ENCODE measurements around the gene ASTN2. TPM values are rescaled to one million over a fixed set of nuclear protein-coding genes. Genes with fewer than 3 reads are reported as not detected.

ASTN2 gene
- total and polyA plus RNA-seq, 3 donors from 2014 or later: 55.7 to 157 (median 117) TPM

DNA sequence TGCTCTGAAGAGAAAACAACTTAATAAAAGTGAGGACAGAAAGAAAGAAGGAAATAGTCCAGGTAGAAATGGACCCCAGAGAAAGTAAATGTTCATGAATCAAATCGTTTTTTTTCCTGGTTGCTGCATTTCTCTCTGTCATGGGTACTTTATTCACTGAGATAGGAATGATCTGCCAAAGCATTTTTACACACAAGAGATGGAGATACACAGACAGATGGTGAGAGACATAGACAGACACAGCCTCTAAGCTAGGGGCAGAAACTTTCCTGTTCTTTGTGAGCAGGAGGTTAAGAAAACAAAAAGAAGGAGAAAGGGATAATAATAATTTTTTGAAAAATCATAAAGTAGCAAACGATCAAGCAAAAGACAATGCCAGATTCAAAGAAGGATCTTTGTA lies 73.7 kb downstream of the ASTN2 start:
- DNase-seq: no peak
- no peak overlapping the region for H3K4me3 ChIP-seq
- no peak for TF ChIP-seq POLR2A (IDR thresholded peaks at IDR 0.05)
- TF ChIP-seq, protein P1, sequence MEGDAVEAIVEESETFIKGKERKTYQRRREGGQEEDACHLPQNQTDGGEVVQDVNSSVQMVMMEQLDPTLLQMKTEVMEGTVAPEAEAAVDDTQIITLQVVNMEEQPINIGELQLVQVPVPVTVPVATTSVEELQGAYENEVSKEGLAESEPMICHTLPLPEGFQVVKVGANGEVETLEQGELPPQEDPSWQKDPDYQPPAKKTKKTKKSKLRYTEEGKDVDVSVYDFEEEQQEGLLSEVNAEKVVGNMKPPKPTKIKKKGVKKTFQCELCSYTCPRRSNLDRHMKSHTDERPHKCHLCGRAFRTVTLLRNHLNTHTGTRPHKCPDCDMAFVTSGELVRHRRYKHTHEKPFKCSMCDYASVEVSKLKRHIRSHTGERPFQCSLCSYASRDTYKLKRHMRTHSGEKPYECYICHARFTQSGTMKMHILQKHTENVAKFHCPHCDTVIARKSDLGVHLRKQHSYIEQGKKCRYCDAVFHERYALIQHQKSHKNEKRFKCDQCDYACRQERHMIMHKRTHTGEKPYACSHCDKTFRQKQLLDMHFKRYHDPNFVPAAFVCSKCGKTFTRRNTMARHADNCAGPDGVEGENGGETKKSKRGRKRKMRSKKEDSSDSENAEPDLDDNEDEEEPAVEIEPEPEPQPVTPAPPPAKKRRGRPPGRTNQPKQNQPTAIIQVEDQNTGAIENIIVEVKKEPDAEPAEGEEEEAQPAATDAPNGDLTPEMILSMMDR (IDR thresholded peaks at IDR 0.05): no peak
- H3K4me1 ChIP-seq: peaks cover 4% of the 10 kb centered on the region
- no peaks in the 10 kb centered on the region for H3K36me3 ChIP-seq (ENCODE audit: low read depth, missing control alignments)
- H3K27ac ChIP-seq: no peak overlapping the region
- no peaks in the 10 kb centered on the region for H3K27me3 ChIP-seq
- intact Hi-C loops (cut with DNase I; ENCODE audit: low total_unique reads): no loop called here
- 52 to 54% methylated on average over 2 of the region's 2 CpGs for WGBS, 2 donors
- H3K9me3 ChIP-seq: no peaks in the 10 kb centered on the region

DNA sequence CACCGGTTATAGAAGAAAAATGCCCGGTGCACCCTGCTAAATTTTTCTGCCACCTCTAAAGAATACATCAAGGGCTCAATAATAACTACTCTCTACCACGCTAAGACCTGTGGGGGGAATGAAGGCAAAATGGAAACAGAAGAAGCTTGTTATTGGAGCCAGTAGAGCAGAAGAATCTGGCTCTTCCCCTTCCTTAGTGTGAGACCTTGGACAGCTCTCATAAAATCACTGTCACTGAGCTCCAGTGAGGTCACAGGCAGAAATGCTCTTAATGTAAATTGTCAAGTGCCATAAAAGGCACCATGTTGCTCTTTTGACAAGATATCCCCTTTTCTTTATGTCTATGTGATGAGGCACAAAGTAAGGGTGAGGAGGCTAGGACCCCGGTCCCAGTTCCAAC lies 74.4 kb downstream of the ASTN2 start:
- no peaks in the 10 kb centered on the region for H3K36me3 ChIP-seq (ENCODE audit: low read depth, missing control alignments)
- intact Hi-C loops (cut with DNase I; ENCODE audit: low total_unique reads): no loop called here

DNA sequence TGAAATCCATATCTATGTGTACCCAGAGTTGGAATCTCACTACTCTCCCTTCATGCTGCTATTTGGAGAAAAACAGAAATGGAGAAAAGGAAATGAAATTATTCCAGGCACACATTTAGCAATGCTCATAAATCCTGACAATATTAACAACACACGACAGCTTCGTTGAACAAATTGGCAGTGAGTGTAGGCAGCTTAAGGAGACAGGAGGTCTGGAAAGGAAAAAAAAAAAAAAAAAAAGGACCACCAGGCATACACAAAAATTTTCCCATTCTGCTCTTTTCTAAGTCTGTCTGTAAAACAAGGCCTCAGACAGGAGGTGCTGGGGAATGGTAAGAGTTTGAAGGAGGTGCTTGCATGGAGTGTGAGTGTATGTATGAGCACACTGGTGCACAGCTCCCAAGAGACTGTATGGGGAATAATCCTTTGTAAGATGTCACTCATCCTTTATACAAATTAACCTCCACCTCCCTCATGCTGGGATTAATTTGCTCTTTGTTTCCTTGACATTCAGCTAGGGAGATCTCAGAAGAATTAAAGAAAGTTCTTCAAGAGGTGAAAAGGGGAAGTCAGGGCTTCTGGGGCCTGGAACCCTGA lies 78.9 kb downstream of the ASTN2 start:
- H3K9me3 ChIP-seq: no peaks in the 10 kb centered on the region
- no peak overlapping the region for H3K4me3 ChIP-seq
- intact Hi-C loops (cut with DNase I; ENCODE audit: low total_unique reads): no loop called here
- no peak overlapping the region for H3K27ac ChIP-seq
- no peak for TF ChIP-seq POLR2A (IDR thresholded peaks at IDR 0.05)
- TF ChIP-seq, protein P1 (IDR thresholded peaks at IDR 0.05): no peak
- H3K27me3 ChIP-seq: no peaks in the 10 kb centered on the region
- no peak for DNase-seq
- H3K4me1 ChIP-seq: no peaks in the 10 kb centered on the region
- WGBS, 2 donors: 30 to 50% methylated on average over 2 of the region's 2 CpGs
- H3K36me3 ChIP-seq (ENCODE audit: low read depth, missing control alignments): no peaks in the 10 kb centered on the region

More for the DNA sequence above, 74.4 kb downstream of the ASTN2 start:
- no peak for DNase-seq
- Histone ChIP-seq H3K4me1 (peaks cover 4% of the 10 kb centered on the region), H3K9me3 (no peaks in the 10 kb centered on the region), H3K27me3 (no peaks in the 10 kb centered on the region), H3K27ac (no peak overlapping the region), H3K4me3 (no peak overlapping the region)
- no peak for TF ChIP-seq POLR2A (IDR thresholded peaks at IDR 0.05)
- TF ChIP-seq, protein P1 (IDR thresholded peaks at IDR 0.05): no peak
- 88 to 89% methylated on average over 3 to 4 of the region's 4 CpGs for WGBS, 2 donors

DNA sequence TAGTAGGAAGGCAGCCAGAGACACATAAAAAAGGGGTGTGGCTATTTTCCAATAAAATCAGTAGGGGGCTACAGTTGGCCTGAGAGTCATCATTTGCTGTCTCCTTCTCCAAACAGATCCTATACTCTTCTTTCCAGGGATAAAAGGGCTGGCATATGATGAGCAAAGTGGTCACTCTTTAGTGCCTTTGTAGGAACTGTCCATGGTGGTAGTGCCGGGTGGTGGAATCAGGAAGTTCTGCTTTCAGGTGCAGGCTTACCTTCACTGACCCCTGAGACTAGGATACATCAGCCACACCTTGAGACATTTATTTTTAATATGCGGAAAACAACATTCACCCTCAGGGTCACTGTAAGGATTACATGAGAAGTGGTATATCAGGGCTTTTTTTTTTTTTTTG lies 80.8 kb downstream of the ASTN2 start:
- Histone ChIP-seq H3K9me3 (no peaks in the 10 kb centered on the region), H3K4me1 (no peaks in the 10 kb centered on the region), H3K4me3 (no peak overlapping the region), H3K27me3 (no peaks in the 10 kb centered on the region), H3K27ac (no peak overlapping the region), H3K36me3 (ENCODE audit: low read depth, missing control alignments) (no peaks in the 10 kb centered on the region)
- 77 to 78% methylated on average over 2 of the region's 2 CpGs for WGBS, 2 donors
- no peak for DNase-seq
- TF ChIP-seq, protein P1 (IDR thresholded peaks at IDR 0.05): no peak
- TF ChIP-seq POLR2A (IDR thresholded peaks at IDR 0.05): no peak
- intact Hi-C loops (cut with DNase I; ENCODE audit: low total_unique reads): no loop called here

DNA sequence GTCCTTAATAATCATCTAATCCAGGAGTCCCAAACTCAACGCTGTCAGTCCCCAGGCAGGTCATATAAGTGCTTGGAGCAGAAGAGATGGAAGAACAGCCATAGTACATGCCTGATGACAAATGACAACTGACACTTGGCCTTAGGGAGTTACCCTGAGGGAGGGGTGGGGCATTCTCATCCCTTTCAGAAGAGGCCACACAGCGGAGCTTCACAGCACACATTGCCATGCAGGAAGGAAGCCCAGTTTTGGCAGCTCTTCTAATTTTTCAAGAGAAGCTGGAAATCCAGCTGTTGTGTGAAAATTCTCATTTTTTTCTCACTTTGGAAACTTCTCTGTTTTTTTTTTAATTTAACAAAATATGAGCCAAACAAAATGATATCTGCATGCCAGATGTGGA lies 89.0 kb downstream of the ASTN2 start:
- H3K9me3 ChIP-seq: no peaks in the 10 kb centered on the region
- no peaks in the 10 kb centered on the region for H3K36me3 ChIP-seq (ENCODE audit: low read depth, missing control alignments)
- intact Hi-C loops (cut with DNase I; ENCODE audit: low total_unique reads): no loop called here
- H3K27ac ChIP-seq: no peak overlapping the region
- TF ChIP-seq, protein P1 (IDR thresholded peaks at IDR 0.05): no peak
- TF ChIP-seq POLR2A (IDR thresholded peaks at IDR 0.05): no peak
- no peak for DNase-seq
- WGBS, 2 donors: 42 to 57% methylated on average over 2 of the region's 2 CpGs
- no peak overlapping the region for H3K4me3 ChIP-seq
- no peaks in the 10 kb centered on the region for H3K4me1 ChIP-seq
- H3K27me3 ChIP-seq: no peaks in the 10 kb centered on the region

Measured in testis (tissue), 3 donors.